Keratinocyte (primary cell): ENCODE measurements around the gene SLC26A5. TPM values are rescaled to one million over a fixed set of nuclear protein-coding genes. Genes with fewer than 3 reads are reported as not detected.

ENCODE experiments used
- DNase-seq: peaks from one replicate; pipeline ENCODE4 v3.0.0-alpha.2; 2011; ENCODE audit warnings: low read depth, missing footprints, low spot score
- FAIRE-seq: peaks from 2 replicates; lab custom pipeline; 2011; peaks lifted over from hg19 to GRCh38; lab: Jason Lieb, UNC
- H2AFZ ChIP-seq: 2 replicates; pipeline ENCODE4 v1.6.0; 2012; ENCODE audit warnings: low read length, control low read depth, inconsistent platforms; ENCODE audit not compliant: control insufficient read depth
- H3K27ac ChIP-seq: 2 replicates; pipeline ENCODE4 v1.5.1; 2011; ENCODE audit warnings: low read length; ENCODE audit not compliant: control insufficient read depth, insufficient read depth
- H3K27me3 ChIP-seq: 3 replicates; pipeline ENCODE4 v1.6.0; 2011; ENCODE audit warnings: low read length; ENCODE audit not compliant: control insufficient read depth, insufficient read depth; ENCODE audit errors: extremely low read depth
- H3K36me3 ChIP-seq, 2 experiments: 2 replicates in 1 of 2; 3 replicates in 1 of 2; pipeline ENCODE4 v1.5.1; 2011; ENCODE audit warnings: low read length in 2 of 2, mild to moderate bottlenecking in 1 of 2; ENCODE audit not compliant: control insufficient read depth in 2 of 2, insufficient read depth in 2 of 2; ENCODE audit errors: extremely low read depth in 1 of 2
- H3K4me1 ChIP-seq: 3 replicates; pipeline ENCODE4 v1.5.1; 2011; ENCODE audit warnings: low read length; ENCODE audit not compliant: control insufficient read depth, insufficient read depth; ENCODE audit errors: extremely low read depth
- H3K4me2 ChIP-seq: 3 replicates; pipeline ENCODE4 v1.6.0; 2011; ENCODE audit warnings: low read depth, low read length; ENCODE audit not compliant: control insufficient read depth, insufficient read depth; ENCODE audit errors: extremely low read depth
- H3K4me3 ChIP-seq, 3 experiments: fragments of 200-600 bp in 1 of 3; sonication (generic) in 1 of 3; 2 replicates in 2 of 3; 3 replicates in 1 of 3; pipeline ENCODE4 v1.5.1; 2011 to 2016; ENCODE audit warnings: low read length in 3 of 3, mild to moderate bottlenecking in 3 of 3, control low read depth in 2 of 3, inconsistent platforms in 1 of 3, low read depth in 1 of 3, mixed read lengths in 1 of 3, mixed run types in 1 of 3, moderate library complexity in 1 of 3; ENCODE audit not compliant: control insufficient read depth in 2 of 3, insufficient read depth in 2 of 3; ENCODE audit errors: extremely low read depth in 1 of 3
- H3K79me2 ChIP-seq: 2 replicates; pipeline ENCODE4 v1.6.0; 2012; ENCODE audit warnings: low read length; ENCODE audit not compliant: control insufficient read depth, insufficient read depth
- H3K9ac ChIP-seq: 3 replicates; pipeline ENCODE4 v1.6.0; 2011; ENCODE audit warnings: low read length; ENCODE audit not compliant: control insufficient read depth, insufficient read depth; ENCODE audit errors: extremely low read depth
- H3K9me1 ChIP-seq: 3 replicates; pipeline ENCODE4 v1.6.0; 2011; ENCODE audit warnings: low read length; ENCODE audit not compliant: control insufficient read depth, insufficient read depth; ENCODE audit errors: extremely low read depth
- H3K9me3 ChIP-seq: 2 replicates; pipeline ENCODE4 v1.5.1; 2012; ENCODE audit warnings: low read depth, low read length; ENCODE audit not compliant: control insufficient read depth
- H4K20me1 ChIP-seq: 3 replicates; pipeline ENCODE4 v1.6.0; 2011; ENCODE audit warnings: low read length; ENCODE audit not compliant: control insufficient read depth, insufficient read depth; ENCODE audit errors: extremely low read depth
- EZH2 ChIP-seq: IDR thresholded peaks from one replicate; pipeline ENCODE4 v1.6.1; 2012; ENCODE audit warnings: inconsistent platforms, mild to moderate bottlenecking, low read length, moderate library complexity
- dilution Hi-C: fragments of 300-500 bp; cut with MboI; formaldehyde crosslinking; loops from one replicate; pipeline ENCODE4 v1.7.0; 2020; ENCODE audit warnings: low sequenced_read_pairs; ENCODE audit not compliant: extremely low pct_ligation_motif_present
- polyA plus RNA-seq, 5 experiments: library from polyadenylated mRNA; depleted of rRNA in 3 of 5; stranded (reverse) in 3 of 5; stranded (forward) in 1 of 5; unstranded in 1 of 5; fragments of >200 nt; gene quantifications; 1 replicate in 1 of 5; 2 replicates in 3 of 5; 3 replicates in 1 of 5; pipeline versions ENCODE4 v1.2.1 to v1.2.3, GENCODE V29; 2011 to 2012; ENCODE audit warnings: missing spikeins in 2 of 5, low read depth in 1 of 5, low replicate concordance in 1 of 5
- TF ChIP-seq, protein P1 (sequence below), 3 experiments: IDR thresholded peaks in 1 of 3; conservative IDR thresholded peaks in 1 of 3; optimal IDR thresholded peaks in 1 of 3; 2 replicates in 2 of 3; 3 replicates in 1 of 3; pipeline versions ENCODE3 to v1.5.1; 2011; ENCODE audit warnings: low read length in 3 of 3, mild to moderate bottlenecking in 3 of 3, moderate library complexity in 2 of 3, control low read depth in 1 of 3, inconsistent platforms in 1 of 3; ENCODE audit not compliant: insufficient read depth in 2 of 3; ENCODE audit errors: extremely low read depth in 1 of 3

Gene SLC26A5
- polyA plus RNA-seq, 1 donor (not counting 4 experiments of a cell fraction or from before 2014, with no cell fraction given) = not detected

DNA sequence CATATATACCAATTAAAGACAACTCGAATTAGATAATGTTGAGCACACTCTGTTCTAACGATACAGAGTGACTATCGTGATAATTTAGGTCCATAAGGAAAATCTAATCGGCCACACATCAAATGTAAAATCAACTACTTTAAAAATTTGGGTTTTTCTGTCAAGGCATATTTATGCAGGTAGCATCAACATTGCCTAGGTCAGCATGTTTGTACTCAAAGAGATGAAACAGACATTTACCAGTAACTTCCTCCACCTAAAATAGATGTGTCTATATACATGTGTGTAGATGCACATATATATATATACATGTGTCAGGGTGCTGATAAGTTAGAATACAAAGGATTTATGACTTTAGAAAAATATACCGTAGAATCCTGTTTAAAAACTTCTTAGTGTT is 76.6 kb downstream of the SLC26A5 start:
- no peak for FAIRE-seq
- Histone ChIP-seq H3K27ac (no peak overlapping the region), H3K9ac (no peak overlapping the region), H3K4me1 (no peaks in the 10 kb centered on the region), H3K79me2 (no peaks in the 10 kb centered on the region), H3K4me3 (no peak overlapping the region), H3K9me3 (no peaks in the 10 kb centered on the region), H4K20me1 (no peaks in the 10 kb centered on the region), H3K36me3 (peaks cover 11 to 21% of the 10 kb centered on the region in 2 experiments), H3K27me3 (no peaks in the 10 kb centered on the region), H2AFZ (no peak overlapping the region), H3K9me1 (no peaks in the 10 kb centered on the region), H3K4me2 (no peak overlapping the region)
- no peak for TF ChIP-seq EZH2
- TF ChIP-seq, protein P1, sequence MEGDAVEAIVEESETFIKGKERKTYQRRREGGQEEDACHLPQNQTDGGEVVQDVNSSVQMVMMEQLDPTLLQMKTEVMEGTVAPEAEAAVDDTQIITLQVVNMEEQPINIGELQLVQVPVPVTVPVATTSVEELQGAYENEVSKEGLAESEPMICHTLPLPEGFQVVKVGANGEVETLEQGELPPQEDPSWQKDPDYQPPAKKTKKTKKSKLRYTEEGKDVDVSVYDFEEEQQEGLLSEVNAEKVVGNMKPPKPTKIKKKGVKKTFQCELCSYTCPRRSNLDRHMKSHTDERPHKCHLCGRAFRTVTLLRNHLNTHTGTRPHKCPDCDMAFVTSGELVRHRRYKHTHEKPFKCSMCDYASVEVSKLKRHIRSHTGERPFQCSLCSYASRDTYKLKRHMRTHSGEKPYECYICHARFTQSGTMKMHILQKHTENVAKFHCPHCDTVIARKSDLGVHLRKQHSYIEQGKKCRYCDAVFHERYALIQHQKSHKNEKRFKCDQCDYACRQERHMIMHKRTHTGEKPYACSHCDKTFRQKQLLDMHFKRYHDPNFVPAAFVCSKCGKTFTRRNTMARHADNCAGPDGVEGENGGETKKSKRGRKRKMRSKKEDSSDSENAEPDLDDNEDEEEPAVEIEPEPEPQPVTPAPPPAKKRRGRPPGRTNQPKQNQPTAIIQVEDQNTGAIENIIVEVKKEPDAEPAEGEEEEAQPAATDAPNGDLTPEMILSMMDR (optimal IDR thresholded peaks at IDR 0.05 in 1 of 3, IDR thresholded peaks at IDR 0.05 in 1 of 3, conservative IDR thresholded peaks at IDR 0.05 in 1 of 3; ENCODE audit: extremely low read depth in 1 of 3, insufficient read depth in 2 of 3, low read length in 3 of 3) = no peak
- dilution Hi-C loops = no loop called here
- no peak for DNase-seq

DNA sequence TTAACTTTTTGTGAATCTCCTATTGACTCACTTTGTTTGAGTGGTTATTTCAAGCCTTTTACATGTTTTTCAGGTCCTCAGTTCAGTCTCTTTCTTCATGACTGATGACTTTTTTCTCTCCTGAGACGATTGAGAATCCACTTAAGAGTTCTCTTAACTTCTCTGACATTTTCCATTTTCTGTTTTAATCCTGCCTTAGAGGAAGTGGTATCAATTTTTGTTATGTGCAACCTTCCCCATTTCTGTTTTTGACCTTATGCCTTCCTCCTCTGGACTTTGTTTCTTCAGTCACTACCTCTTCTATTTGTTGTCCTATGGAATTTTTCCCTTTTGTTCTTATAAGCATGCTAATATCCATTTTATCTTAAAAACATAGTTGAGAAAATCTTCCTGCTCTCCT is 96.2 kb downstream of the SLC26A5 start:
- Histone ChIP-seq H3K9me1 (no peaks in the 10 kb centered on the region), H3K27me3 (no peaks in the 10 kb centered on the region), H3K9me3 (no peaks in the 10 kb centered on the region), H3K79me2 (peaks cover 65% of the 10 kb centered on the region), H3K9ac (no peak overlapping the region), H3K4me3 (peak overlapping the region in 1 of 3 experiments; percentile 18), H3K36me3 (peaks cover 4 to 7% of the 10 kb centered on the region in 2 experiments), H4K20me1 (peaks cover 2% of the 10 kb centered on the region), H2AFZ (no peak overlapping the region), H3K4me2 (peak overlapping the region; percentile 32), H3K4me1 (peaks cover 18% of the 10 kb centered on the region), H3K27ac (no peak overlapping the region)
- TF ChIP-seq EZH2 = no peak
- TF ChIP-seq, protein P1 (optimal IDR thresholded peaks at IDR 0.05 in 1 of 3, IDR thresholded peaks at IDR 0.05 in 1 of 3, conservative IDR thresholded peaks at IDR 0.05 in 1 of 3; ENCODE audit: extremely low read depth in 1 of 3, insufficient read depth in 2 of 3, low read length in 3 of 3) = no peak
- dilution Hi-C loops = no loop called here
- no peak for FAIRE-seq
- no peak for DNase-seq
